Measurements from ENCODE around the gene SMIM45.

The SMIM45 gene

DNA sequence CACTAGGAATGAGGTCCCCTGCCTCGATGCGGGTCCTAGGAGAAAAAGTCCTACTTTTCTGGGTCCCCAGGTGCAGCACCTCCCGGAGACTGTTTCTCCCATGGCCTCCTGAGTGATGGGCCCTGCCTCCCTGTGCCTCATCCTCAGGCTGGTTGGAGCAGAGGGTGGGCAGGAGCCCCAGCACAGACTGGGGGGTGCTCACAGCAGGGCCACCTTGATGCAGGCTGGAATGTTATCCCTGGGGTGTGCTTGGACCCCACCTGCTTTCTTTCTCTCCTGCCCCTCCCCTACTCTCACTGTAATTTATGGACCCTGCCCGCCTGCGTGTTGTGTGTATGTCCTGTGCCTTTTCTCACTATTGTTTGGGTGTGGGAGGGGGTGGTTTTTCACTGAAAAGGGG, 45.1 kb upstream of the SMIM45 start:
- Histone ChIP-seq H3K79me1 (ENCODE audit: low read depth, low read length) (no peaks in the 10 kb centered on the region), H2BK5ac (ENCODE audit: low read depth, low read length) (no peak overlapping the region), H3K23me2 (ENCODE audit: low read depth, low read length) (peaks cover 2% of the 10 kb centered on the region; the same call in 1 of the 2 replicates), H3K23ac (ENCODE audit: insufficient read length) (no peak overlapping the region), H4K8ac (ENCODE audit: extremely low read depth, insufficient read depth, low read length) (no peak overlapping the region), H3K36me3 (ENCODE audit: control insufficient read depth in 2 of 4, insufficient read depth in 4 of 4, low read length in 3 of 4) (peaks cover 13 to 38% (median 26%) of the 10 kb centered on the region in 4 experiments), H2BK12ac (ENCODE audit: low read depth, low read length) (no peak overlapping the region), H4K20me1 (replicated peaks in 1 of 2; ENCODE audit: control insufficient read depth in 1 of 2, insufficient read depth in 2 of 2, low read length in 2 of 2) (peaks cover 11 to 25% of the 10 kb centered on the region in 2 experiments), H2BK20ac (ENCODE audit: low read length) (no peak overlapping the region), H3K9me3 (ENCODE audit: insufficient read depth in 2 of 2, low read depth in 1 of 2, low read length in 1 of 2) (no peaks in the 10 kb centered on the region; a peak in 1 of 4 replicates), H4K91ac (replicated peaks; ENCODE audit: insufficient read length, low read length) (no peak overlapping the region), H3K4me1 (replicated peaks in 1 of 4; ENCODE audit: control insufficient read depth in 3 of 4, insufficient read depth in 4 of 4, low read length in 3 of 4) (peaks cover 0 to 23% (median 6%) of the 10 kb centered on the region in 4 experiments; a peak in 4 of 7 replicates), H3K14ac (ENCODE audit: insufficient read length) (no peak overlapping the region), H3K27ac (ENCODE audit: low read depth, low read length) (no peak overlapping the region), H2BK15ac (ENCODE audit: low read length) (no peak overlapping the region), H2AFZ (ENCODE audit: low read length) (no peak overlapping the region), H4K5ac (ENCODE audit: insufficient read length, low read depth, low read length) (no peak overlapping the region), H2BK120ac (replicated peaks; ENCODE audit: low read depth, low read length) (no peak overlapping the region), H3K9ac (replicated peaks in 1 of 4; ENCODE audit: extremely low read depth in 1 of 4, low read depth in 3 of 4, low read length in 3 of 4) (no peak overlapping the region), H3K4ac (replicated peaks; ENCODE audit: insufficient read length, low read depth, low read length) (no peak overlapping the region), H2AK5ac (ENCODE audit: low read depth, low read length) (no peak overlapping the region), H3K4me3 (ENCODE audit: extremely low read depth in 1 of 4, insufficient read depth in 2 of 4, low read depth in 3 of 4, low read length in 4 of 4) (no peak overlapping the region), H3K18ac (ENCODE audit: extremely low read depth, low read length) (no peak overlapping the region), H3K56ac (replicated peaks; ENCODE audit: insufficient read length, low read depth, low read length) (no peak overlapping the region), H3K79me2 (ENCODE audit: control insufficient read depth in 1 of 2, insufficient read depth in 2 of 2, low read length in 2 of 2) (no peaks in the 10 kb centered on the region), H3K4me2 (ENCODE audit: insufficient read depth in 1 of 2, low read depth in 2 of 2, low read length in 2 of 2) (no peak overlapping the region), H3K27me3 (replicated peaks in 1 of 4; ENCODE audit: control insufficient read depth in 3 of 4, extremely low read depth in 1 of 4, insufficient read depth in 3 of 4, low read length in 3 of 4) (peaks cover 24 to 36% (median 32%) of the 10 kb centered on the region in 4 experiments)
- no peak for FAIRE-seq
- ChIA-PET CTCF (ENCODE audit: partially characterized antibody) (interaction anchor here (0.9 to 5.2 kb wide), 5 partner anchors 20 to 210 kb away, joined by 3 to 32 read pairs (median 5); partner anchors contain the start of genes CENPM and TNFRSF13C), POLR2A (ENCODE audit: partially characterized antibody) (interaction anchor here (0.6 to 3.3 kb wide), 3 partner anchors 9 to 38 kb away, joined by 3 to 12 read pairs (median 7); no protein-coding TSS in a partner anchor)
- TF ChIP-seq, protein P1, sequence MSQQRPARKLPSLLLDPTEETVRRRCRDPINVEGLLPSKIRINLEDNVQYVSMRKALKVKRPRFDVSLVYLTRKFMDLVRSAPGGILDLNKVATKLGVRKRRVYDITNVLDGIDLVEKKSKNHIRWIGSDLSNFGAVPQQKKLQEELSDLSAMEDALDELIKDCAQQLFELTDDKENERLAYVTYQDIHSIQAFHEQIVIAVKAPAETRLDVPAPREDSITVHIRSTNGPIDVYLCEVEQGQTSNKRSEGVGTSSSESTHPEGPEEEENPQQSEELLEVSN (IDR thresholded peaks at IDR 0.05), result no peak
- no peak for TF ChIP-seq RXRA (IDR thresholded peaks at IDR 0.05; ENCODE audit: insufficient read depth, low read depth, low read length)
- no peak for TF ChIP-seq CEBPB (IDR thresholded peaks at IDR 0.05; ENCODE audit: low read depth, low read length)
- TF ChIP-seq RFX5 (IDR thresholded peaks at IDR 0.05; ENCODE audit: borderline replicate concordance, low read depth, low read length), result no peak
- no peak for TF ChIP-seq TCF12 (IDR thresholded peaks at IDR 0.05; ENCODE audit: low read depth, low read length)
- no peak for TF ChIP-seq KDM1A (IDR thresholded peaks at IDR 0.05; ENCODE audit: borderline replicate concordance, low read length)
- TF ChIP-seq CREB1 (IDR thresholded peaks at IDR 0.05), result no peak
- TF ChIP-seq TBP (IDR thresholded peaks at IDR 0.05; ENCODE audit: low read depth, low read length), result no peak
- no peak for TF ChIP-seq HDAC6 (IDR thresholded peaks at IDR 0.05; ENCODE audit: low read depth, low read length)
- no peak for TF ChIP-seq SIRT6 (IDR thresholded peaks at IDR 0.05; ENCODE audit: low read length)
- WGBS, 2 experiments (ENCODE audit: extremely low coverage in 1 of 2, insufficient coverage in 1 of 2, insufficient read length in 1 of 2, insufficient replicate concordance in 2 of 2, low coverage in 1 of 2, low lambda C conversion rate in 2 of 2, missing lambda C conversion rate in 1 of 2), result 91% methylated on average over 5 of the region's 5 CpGs; no CpG with 5 or more reads in 1 of the 2 experiments
- no peak for DNase-seq (ENCODE audit: low read depth in 1 of 2, low spot score in 2 of 2)

All from H1 (cell line).